ENCODE results near the gene KRTAP2-3. TPM values are rescaled to one million over a fixed set of nuclear protein-coding genes. Genes with fewer than 3 reads are reported as not detected.
"Not testable (repeated sequence)": the region's sequence is repeated elsewhere in the genome, so short reads cannot be mapped to it uniquely, and the experiment has no call there.

Gene KRTAP2-3, protein sequence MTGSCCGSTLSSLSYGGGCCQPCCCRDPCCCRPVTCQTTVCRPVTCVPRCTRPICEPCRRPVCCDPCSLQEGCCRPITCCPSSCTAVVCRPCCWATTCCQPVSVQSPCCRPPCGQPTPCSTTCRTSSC
- total RNA-seq (not detected), polyA plus RNA-seq (not detected)
- long read RNA-seq, donor 1, result 0 reads
- long read RNA-seq, donor 2, result 0 reads
- long read RNA-seq, donor 3, result 0 reads
- long read RNA-seq, donor 4, result 0 reads
- long read RNA-seq, donor 5, result 0 reads

DNA sequence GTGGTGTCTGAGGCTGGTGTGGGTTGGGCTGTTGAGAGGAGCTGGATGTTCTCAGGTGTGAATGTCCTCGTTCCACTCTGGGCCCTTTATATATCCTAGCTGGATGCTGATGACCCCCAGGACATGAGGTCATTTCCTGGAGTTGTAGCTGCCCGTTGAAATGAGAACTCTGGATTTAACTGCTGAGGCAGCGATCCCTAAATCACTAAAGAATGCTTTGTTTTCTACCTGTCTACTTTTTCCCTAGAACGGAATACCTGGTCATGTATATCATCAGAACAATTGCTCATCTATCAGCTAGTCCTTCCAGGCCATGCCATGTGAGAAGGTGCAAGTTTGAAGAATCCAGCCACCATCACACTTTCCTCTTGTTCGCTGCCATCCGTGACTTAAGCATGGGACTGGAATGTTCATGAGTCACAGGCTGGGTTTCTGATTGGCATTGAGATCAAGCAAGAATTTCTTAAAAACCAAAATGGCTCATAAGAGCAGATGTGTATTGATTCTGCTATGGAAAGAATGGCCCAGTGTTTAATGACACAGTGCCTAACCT is at the start of gene KRTAP2-3:
KRTAP2-3 (minus strand) TSS at position 63 of the 553 bp plus-strand sequence. CDS start 64 bp downstream, outside the sequence.
- 60 to 71% methylated on average over 6 of the region's 6 CpGs for WGBS, 2 donors
- DNase-seq (no peak), ATAC-seq (ENCODE audit: insufficient read depth, low FRiP score) (no peak)
- no peak within 1 kb of the TSS for H3K27ac ChIP-seq (ENCODE audit: low read depth in 1 of 2, low read length in 1 of 2)
- no peak within 1 kb of the TSS for H3K4me3 ChIP-seq
- TF ChIP-seq, protein P1, sequence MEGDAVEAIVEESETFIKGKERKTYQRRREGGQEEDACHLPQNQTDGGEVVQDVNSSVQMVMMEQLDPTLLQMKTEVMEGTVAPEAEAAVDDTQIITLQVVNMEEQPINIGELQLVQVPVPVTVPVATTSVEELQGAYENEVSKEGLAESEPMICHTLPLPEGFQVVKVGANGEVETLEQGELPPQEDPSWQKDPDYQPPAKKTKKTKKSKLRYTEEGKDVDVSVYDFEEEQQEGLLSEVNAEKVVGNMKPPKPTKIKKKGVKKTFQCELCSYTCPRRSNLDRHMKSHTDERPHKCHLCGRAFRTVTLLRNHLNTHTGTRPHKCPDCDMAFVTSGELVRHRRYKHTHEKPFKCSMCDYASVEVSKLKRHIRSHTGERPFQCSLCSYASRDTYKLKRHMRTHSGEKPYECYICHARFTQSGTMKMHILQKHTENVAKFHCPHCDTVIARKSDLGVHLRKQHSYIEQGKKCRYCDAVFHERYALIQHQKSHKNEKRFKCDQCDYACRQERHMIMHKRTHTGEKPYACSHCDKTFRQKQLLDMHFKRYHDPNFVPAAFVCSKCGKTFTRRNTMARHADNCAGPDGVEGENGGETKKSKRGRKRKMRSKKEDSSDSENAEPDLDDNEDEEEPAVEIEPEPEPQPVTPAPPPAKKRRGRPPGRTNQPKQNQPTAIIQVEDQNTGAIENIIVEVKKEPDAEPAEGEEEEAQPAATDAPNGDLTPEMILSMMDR (IDR thresholded peaks at IDR 0.05; ENCODE audit: control extremely low read depth, extremely low read depth), result no peak
- H3K36me3 ChIP-seq (ENCODE audit: control insufficient read depth in 4 of 4, insufficient read depth in 4 of 4, low read length in 4 of 4), result no peaks in the 10 kb centered on the region
- peaks cover 0 to 8% (median 5%) of the 10 kb centered on the region in 3 donors for H3K27me3 ChIP-seq (ENCODE audit: control insufficient read depth in 3 of 3, insufficient read depth in 3 of 3, low read length in 2 of 3)
- H3K9ac ChIP-seq (ENCODE audit: insufficient read depth in 1 of 2, low read length in 2 of 2), result no peak within 1 kb of the TSS
- no peaks in the 10 kb centered on the region for H3K4me1 ChIP-seq (ENCODE audit: control insufficient read depth in 5 of 5, insufficient read depth in 5 of 5, low read length in 5 of 5)
- H3K9me3 ChIP-seq (ENCODE audit: control insufficient read depth in 4 of 4, insufficient read depth in 3 of 4, low read length in 3 of 4), result no peaks in the 10 kb centered on the region

DNA sequence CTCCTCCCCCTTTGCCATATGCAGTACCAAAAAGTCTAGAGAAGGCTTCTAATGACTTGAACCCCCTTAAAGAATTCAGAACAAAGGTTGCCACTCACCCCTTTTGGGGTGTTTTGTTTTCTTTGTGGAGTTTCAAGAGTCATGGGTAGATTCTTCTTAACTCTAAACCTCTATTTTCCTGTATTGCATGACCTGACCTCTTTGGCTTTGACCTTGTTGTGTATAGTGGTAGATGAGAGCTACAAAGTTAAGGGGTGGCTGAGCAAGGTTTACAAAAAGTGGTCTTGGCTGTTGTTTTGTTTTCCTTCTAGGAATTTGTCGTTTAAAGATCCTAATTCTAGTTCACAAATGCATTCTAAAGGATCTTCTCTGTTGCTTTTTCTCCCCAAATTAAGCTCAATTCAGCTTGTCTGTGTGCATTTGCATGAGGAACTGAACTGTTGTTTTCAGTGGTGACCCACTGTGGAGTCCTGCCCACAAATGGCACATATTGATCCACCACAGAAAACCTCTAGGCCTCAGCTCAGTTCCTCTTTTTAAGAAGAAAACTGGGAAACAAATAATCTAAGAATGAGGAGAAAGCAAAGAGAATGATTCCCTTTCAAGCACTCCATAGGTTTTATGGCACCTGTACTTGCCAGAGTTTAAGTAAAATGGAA is 48.9 kb upstream of the KRTAP2-3 start:
- H3K27me3 ChIP-seq (ENCODE audit: control insufficient read depth in 3 of 3, insufficient read depth in 3 of 3, low read length in 2 of 3); H3K9ac ChIP-seq (ENCODE audit: insufficient read depth in 1 of 2, low read length in 2 of 2); H3K4me1 ChIP-seq (ENCODE audit: control insufficient read depth in 5 of 5, insufficient read depth in 5 of 5, low read length in 5 of 5); DNase-seq; ATAC-seq (ENCODE audit: insufficient read depth, low FRiP score); H3K36me3 ChIP-seq (ENCODE audit: control insufficient read depth in 4 of 4, insufficient read depth in 4 of 4, low read length in 4 of 4); H3K4me3 ChIP-seq; H3K9me3 ChIP-seq (ENCODE audit: control insufficient read depth in 4 of 4, insufficient read depth in 3 of 4, low read length in 3 of 4); H3K27ac ChIP-seq (ENCODE audit: low read depth in 1 of 2, low read length in 1 of 2): not testable (repeated sequence)
- 0 to 34% methylated on average over 1 of the region's 1 CpG for WGBS, 2 donors

DNA sequence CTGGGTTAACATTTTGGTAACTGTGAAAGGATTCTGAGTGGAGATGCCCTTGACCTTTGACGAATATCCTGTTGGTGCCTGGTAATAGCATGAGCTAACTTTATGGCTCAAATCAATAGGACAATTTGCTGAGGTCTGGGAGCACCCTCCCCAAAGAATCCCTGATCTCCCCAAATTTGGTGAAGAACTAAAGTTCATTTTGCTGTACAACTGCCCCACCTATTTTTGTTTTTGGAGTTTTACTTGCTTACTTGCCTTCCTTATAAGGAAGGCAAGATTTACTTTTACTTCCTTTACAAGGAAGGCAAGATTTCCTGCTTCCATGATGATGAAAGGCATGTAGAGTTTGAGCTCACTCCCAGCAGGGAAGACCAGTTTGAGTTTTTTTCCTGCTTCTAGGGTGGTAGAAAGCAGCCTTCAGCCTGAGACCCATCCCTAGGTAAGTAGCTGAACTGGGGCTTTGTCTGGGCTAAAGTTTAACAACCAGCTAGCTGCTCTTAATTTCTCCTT is 48.1 kb upstream of the KRTAP2-3 start:
- 67 to 78% methylated on average over 1 of the region's 1 CpG for WGBS, 2 donors
- no peak overlapping the region for H3K27ac ChIP-seq (ENCODE audit: low read depth in 1 of 2, low read length in 1 of 2)
- no peak for ATAC-seq (ENCODE audit: insufficient read depth, low FRiP score)
- TF ChIP-seq, protein P1 (IDR thresholded peaks at IDR 0.05; ENCODE audit: control extremely low read depth, extremely low read depth), result no peak
- peaks cover 0 to 1% (median 0%) of the 10 kb centered on the region in 5 donors for H3K4me1 ChIP-seq (ENCODE audit: control insufficient read depth in 5 of 5, insufficient read depth in 5 of 5, low read length in 5 of 5)
- no peaks in the 10 kb centered on the region for H3K27me3 ChIP-seq (ENCODE audit: control insufficient read depth in 3 of 3, insufficient read depth in 3 of 3, low read length in 2 of 3)
- H3K9ac ChIP-seq (ENCODE audit: insufficient read depth in 1 of 2, low read length in 2 of 2), result no peak overlapping the region
- no peaks in the 10 kb centered on the region for H3K36me3 ChIP-seq (ENCODE audit: control insufficient read depth in 4 of 4, insufficient read depth in 4 of 4, low read length in 4 of 4)
- H3K9me3 ChIP-seq (ENCODE audit: control insufficient read depth in 4 of 4, insufficient read depth in 3 of 4, low read length in 3 of 4), result no peaks in the 10 kb centered on the region
- H3K4me3 ChIP-seq, result no peak overlapping the region
- no peak for DNase-seq

DNA sequence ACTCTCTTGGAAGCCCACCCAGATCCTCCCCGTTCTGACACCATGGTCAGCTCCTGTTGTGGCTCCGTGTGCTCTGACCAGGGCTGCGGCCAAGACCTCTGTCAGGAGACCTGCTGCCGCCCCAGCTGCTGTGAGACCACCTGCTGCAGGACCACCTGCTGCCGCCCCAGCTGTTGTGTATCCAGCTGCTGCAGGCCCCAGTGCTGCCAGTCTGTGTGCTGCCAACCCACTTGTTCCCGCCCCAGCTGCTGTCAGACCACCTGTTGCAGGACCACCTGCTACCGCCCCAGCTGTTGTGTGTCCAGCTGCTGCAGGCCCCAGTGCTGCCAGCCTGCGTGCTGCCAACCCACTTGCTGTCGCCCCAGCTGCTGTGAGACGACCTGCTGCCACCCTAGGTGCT is 45.4 kb upstream of the KRTAP2-3 start, which contains the start of gene KRTAP4-9:
KRTAP4-9 (plus strand) TSS at position 43 of the 400 bp plus-strand sequence; CDS start at position 43, 0 bp downstream.
- H3K4me1 ChIP-seq (ENCODE audit: control insufficient read depth in 5 of 5, insufficient read depth in 5 of 5, low read length in 5 of 5); DNase-seq; H3K9me3 ChIP-seq (ENCODE audit: control insufficient read depth in 4 of 4, insufficient read depth in 3 of 4, low read length in 3 of 4); ATAC-seq (ENCODE audit: insufficient read depth, low FRiP score); H3K27me3 ChIP-seq (ENCODE audit: control insufficient read depth in 3 of 3, insufficient read depth in 3 of 3, low read length in 2 of 3); H3K27ac ChIP-seq (ENCODE audit: low read depth in 1 of 2, low read length in 1 of 2); H3K4me3 ChIP-seq; H3K9ac ChIP-seq (ENCODE audit: insufficient read depth in 1 of 2, low read length in 2 of 2); H3K36me3 ChIP-seq (ENCODE audit: control insufficient read depth in 4 of 4, insufficient read depth in 4 of 4, low read length in 4 of 4): not testable (repeated sequence)
- 76 to 84% methylated on average over 9 to 10 of the region's 10 CpGs for WGBS, 2 donors

DNA sequence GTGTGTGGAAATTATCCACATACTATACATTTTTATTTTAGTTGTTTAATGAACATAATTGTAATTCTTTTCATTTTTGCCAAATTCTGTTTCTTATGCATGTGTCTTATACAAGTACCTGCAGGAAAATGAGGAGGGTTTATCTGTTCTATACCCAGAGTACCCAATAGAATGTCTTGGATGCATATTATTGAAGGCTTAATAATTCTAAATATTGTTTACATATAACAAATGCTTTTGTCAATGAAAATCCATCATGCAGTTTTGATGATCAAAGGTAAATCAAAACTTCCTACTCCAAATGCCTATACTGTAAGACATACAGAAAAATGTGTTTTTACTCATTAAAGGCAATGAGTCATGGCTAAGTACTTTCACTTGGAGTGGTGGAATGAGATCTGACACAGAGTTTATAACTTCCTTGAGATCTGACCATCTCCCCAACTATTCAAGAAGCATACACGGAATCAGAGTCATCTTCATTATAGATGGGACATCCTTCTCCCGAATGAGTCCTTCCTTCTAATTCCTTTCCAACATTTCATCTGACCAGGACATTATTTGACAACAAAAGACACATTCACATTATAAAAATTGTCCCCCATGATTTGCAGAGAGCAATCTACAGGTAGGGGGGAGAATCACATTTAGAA is 44.6 kb upstream of the KRTAP2-3 start:
- not testable (repeated sequence) for H3K4me1 ChIP-seq (ENCODE audit: control insufficient read depth in 5 of 5, insufficient read depth in 5 of 5, low read length in 5 of 5); H3K27me3 ChIP-seq (ENCODE audit: control insufficient read depth in 3 of 3, insufficient read depth in 3 of 3, low read length in 2 of 3); H3K27ac ChIP-seq (ENCODE audit: low read depth in 1 of 2, low read length in 1 of 2); H3K36me3 ChIP-seq (ENCODE audit: control insufficient read depth in 4 of 4, insufficient read depth in 4 of 4, low read length in 4 of 4); H3K4me3 ChIP-seq; H3K9me3 ChIP-seq (ENCODE audit: control insufficient read depth in 4 of 4, insufficient read depth in 3 of 4, low read length in 3 of 4); ATAC-seq (ENCODE audit: insufficient read depth, low FRiP score); H3K9ac ChIP-seq (ENCODE audit: insufficient read depth in 1 of 2, low read length in 2 of 2); DNase-seq
- WGBS, 2 donors, result 71 to 89% methylated on average over 2 of the region's 2 CpGs
